Endothelial cell of umbilical vein (primary cell): ENCODE data around the gene ID1. TPM values are rescaled to one million over a fixed set of nuclear protein-coding genes. Genes with fewer than 3 reads are reported as not detected.

ENCODE experiments used
- BruUV-seq: library from RNA; stranded (reverse); fragments of 400-500 nt; replicated peaks from 2 replicates; lab custom pipeline; 2021; lab: Mats Ljungman, UMichigan
- CTCF ChIA-PET: fragments of 300-600, 350-600 bp; sonication (Branson Sonifier 250); formaldehyde crosslinking; loops from one replicate; lab custom pipeline; 2021; ENCODE audit warnings: antibody characterized with exemption, inconsistent platforms; lab: Charles Lee
- POLR2A ChIA-PET: fragments of 300-600, 350-600 bp; sonication (Branson Sonifier 250); formaldehyde crosslinking; loops from one replicate; lab custom pipeline; 2021; ENCODE audit warnings: antibody characterized with exemption, inconsistent platforms; lab: Charles Lee
- DNase-seq: peaks from one replicate; pipeline ENCODE4 v3.0.0-alpha.2; 2011; ENCODE audit warnings: low read depth, low spot score
- FAIRE-seq: peaks from 2 replicates; lab custom pipeline; 2011; peaks lifted over from hg19 to GRCh38; lab: Jason Lieb, UNC
- H2AFZ ChIP-seq: 2 replicates; pipeline ENCODE4 v1.6.0; 2012; ENCODE audit warnings: low read depth, low read length, control low read depth, inconsistent platforms
- H3K27ac ChIP-seq: 2 replicates; pipeline ENCODE4 v1.5.1; 2011; ENCODE audit warnings: low read depth, mild to moderate bottlenecking, control low read depth, low read length, moderate library complexity; ENCODE audit not compliant: insufficient read depth
- H3K27me3 ChIP-seq, 2 experiments: 2 replicates each; pipeline versions ENCODE4 v1.6.0 to v1.6.1; 2011; ENCODE audit warnings: low read length in 2 of 2, mixed read lengths in 1 of 2; ENCODE audit not compliant: control insufficient read depth in 2 of 2, insufficient read depth in 2 of 2
- H3K36me3 ChIP-seq, 2 experiments: 2 replicates in 1 of 2; 3 replicates in 1 of 2; pipeline ENCODE4 v1.5.1; 2011; ENCODE audit warnings: low read length in 2 of 2, mild to moderate bottlenecking in 1 of 2, moderate library complexity in 1 of 2; ENCODE audit not compliant: control insufficient read depth in 2 of 2, insufficient read depth in 2 of 2; ENCODE audit errors: extremely low read depth in 1 of 2
- H3K4me1 ChIP-seq: 3 replicates; pipeline ENCODE4 v1.5.1; 2011; ENCODE audit warnings: mild to moderate bottlenecking, low read length; ENCODE audit not compliant: control insufficient read depth, insufficient read depth; ENCODE audit errors: extremely low read depth
- H3K4me2 ChIP-seq: 2 replicates; pipeline ENCODE4 v1.6.1; 2011; ENCODE audit warnings: low read length, control low read depth, mixed read lengths; ENCODE audit not compliant: insufficient read depth
- H3K4me3 ChIP-seq, 3 experiments: fragments of 200-600 bp in 1 of 3; sonication (generic), shearing (Covaris generic) in 1 of 3; replicated peaks in 1 of 3; 2 replicates each; pipeline ENCODE4 v1.5.1; 2011 to 2016; ENCODE audit warnings: control low read depth in 3 of 3, low read length in 3 of 3, mild to moderate bottlenecking in 2 of 3, inconsistent platforms in 1 of 3, low read depth in 1 of 3, moderate library complexity in 1 of 3; ENCODE audit not compliant: insufficient read depth in 1 of 3
- H3K79me2 ChIP-seq: 2 replicates; pipeline ENCODE4 v1.6.0; 2012; ENCODE audit warnings: low read length, inconsistent platforms; ENCODE audit not compliant: control insufficient read depth, insufficient read depth
- H3K9ac ChIP-seq: replicated peaks from 2 replicates; pipeline ENCODE3; 2011; ENCODE audit warnings: low read length, control low read depth; ENCODE audit not compliant: insufficient read depth; ENCODE audit errors: extremely low read depth
- H3K9me1 ChIP-seq: replicated peaks from 3 replicates; pipeline ENCODE4 v1.6.0; 2011; ENCODE audit warnings: mild to moderate bottlenecking, low read length; ENCODE audit not compliant: control insufficient read depth, insufficient read depth; ENCODE audit errors: extremely low read depth
- H3K9me3 ChIP-seq: replicated peaks from 2 replicates; pipeline ENCODE4 v1.5.1; 2012; ENCODE audit warnings: low read length, inconsistent platforms; ENCODE audit not compliant: control insufficient read depth, insufficient read depth
- H4K20me1 ChIP-seq: replicated peaks from 2 replicates; pipeline ENCODE3; 2011; ENCODE audit warnings: mild to moderate bottlenecking, low read length; ENCODE audit not compliant: control insufficient read depth, insufficient read depth; ENCODE audit errors: extremely low read depth
- EZH2 ChIP-seq: IDR thresholded peaks from 2 replicates; pipeline ENCODE4 v1.6.1; 2012; ENCODE audit warnings: borderline replicate concordance, low read depth, mild to moderate bottlenecking, moderate library complexity, low read length, inconsistent platforms; ENCODE audit not compliant: severe bottlenecking
- FOS ChIP-seq: IDR thresholded peaks from 2 replicates; pipeline ENCODE4 v1.6.1; 2011; ENCODE audit warnings: mild to moderate bottlenecking, low read length, moderate library complexity, borderline replicate concordance; ENCODE audit not compliant: insufficient read depth
- GATA2 ChIP-seq: IDR thresholded peaks from 2 replicates; pipeline ENCODE4 v1.7.0; 2011; ENCODE audit warnings: low read depth, mild to moderate bottlenecking, moderate library complexity, mixed read lengths, low read length; ENCODE audit not compliant: insufficient read length, insufficient read depth
- JUN ChIP-seq: IDR thresholded peaks from 2 replicates; pipeline ENCODE4 v1.6.1; 2011; ENCODE audit warnings: borderline replicate concordance, low read depth; ENCODE audit not compliant: insufficient read length, insufficient read depth
- POLR2A ChIP-seq: IDR thresholded peaks from 2 replicates; pipeline ENCODE4 v1.6.1; 2012; ENCODE audit warnings: low read depth, mild to moderate bottlenecking, control low read depth, low read length
- POLR2AphosphoS5 ChIP-seq: IDR thresholded peaks from 2 replicates; pipeline ENCODE4 v1.6.1; 2012; ENCODE audit warnings: low read depth, mild to moderate bottlenecking, control low read depth, low read length, moderate library complexity; ENCODE audit not compliant: insufficient read depth
- dilution Hi-C: fragments of 300-500 bp; cut with MboI; formaldehyde crosslinking; loops from one replicate; pipeline ENCODE4 v1.15.0; 2019; ENCODE audit warnings: low sequenced_read_pairs; ENCODE audit not compliant: extremely low pct_ligation_motif_present
- intact Hi-C: fragments of 100-400 bp; cut with micrococcal nuclease; formaldehyde crosslinking; loops from one replicate; pipeline ENCODE4 v1.10.0; 2022
- polyA plus RNA-seq, 4 experiments: library from polyadenylated mRNA; depleted of rRNA in 3 of 4; stranded (reverse) in 3 of 4; unstranded in 1 of 4; fragments of >200 nt; gene quantifications; 2 replicates each; pipeline versions ENCODE4 v1.2.1 to v1.2.3, GENCODE V29; 2011 to 2012; ENCODE audit warnings: missing spikeins in 1 of 4
- total RNA-seq: library from RNA; stranded (reverse); gene quantifications from 2 replicates; pipeline ENCODE4 v1.2.3, GENCODE V29; 2021
- TF ChIP-seq, protein P1 (sequence below): IDR thresholded peaks from 2 replicates; pipeline ENCODE4 v1.6.1; 2011; ENCODE audit not compliant: insufficient read depth, insufficient read length
- TF ChIP-seq, protein P2 (sequence below), 2 donors: IDR thresholded peaks; 1 replicate in 1 of 2; 2 replicates in 1 of 2; pipeline ENCODE4 v1.5.1; 2011; ENCODE audit warnings: low read length in 2 of 2, mild to moderate bottlenecking in 2 of 2, moderate library complexity in 2 of 2, control low read depth in 1 of 2, inconsistent platforms in 1 of 2, low read depth in 1 of 2; ENCODE audit not compliant: insufficient read depth in 1 of 2; ENCODE audit errors: extremely low read depth in 1 of 2

ID1 gene
- total and polyA plus RNA-seq, 2 donors (not counting 3 experiments of a cell fraction or from before 2014, with no cell fraction given), result 78.9 to 152 TPM

DNA sequence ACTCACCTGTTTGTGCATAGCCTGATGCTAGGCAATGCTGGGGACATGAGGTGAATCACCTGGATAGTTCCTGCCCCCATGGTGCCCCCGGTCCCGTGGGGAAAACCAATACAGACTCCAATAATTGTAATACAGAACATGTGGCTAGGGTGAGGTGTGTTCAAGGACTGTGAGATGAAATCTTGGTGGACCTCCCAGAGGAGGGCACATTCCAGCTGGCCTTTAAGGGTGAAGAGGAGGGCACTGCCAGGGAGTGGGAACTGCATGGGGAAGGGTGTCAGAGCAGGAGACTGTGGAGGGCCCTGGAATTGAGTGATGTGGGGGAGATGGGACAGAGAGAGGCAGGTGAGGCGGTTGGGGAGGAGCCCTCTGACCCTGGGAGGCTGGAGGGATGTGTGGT, 35.2 kb downstream of the ID1 start:
- Histone ChIP-seq H3K9ac (no peak overlapping the region), H4K20me1 (no peaks in the 10 kb centered on the region), H3K79me2 (no peaks in the 10 kb centered on the region), H3K4me3 (no peak overlapping the region), H3K4me1 (no peaks in the 10 kb centered on the region), H3K36me3 (no peaks in the 10 kb centered on the region), H2AFZ (no peak overlapping the region), H3K27ac (no peak overlapping the region), H3K9me1 (no peaks in the 10 kb centered on the region), H3K9me3 (no peaks in the 10 kb centered on the region), H3K27me3 (peaks cover 5 to 10% of the 10 kb centered on the region in 2 experiments), H3K4me2 (no peak overlapping the region)
- FAIRE-seq (no peak), DNase-seq (no peak)
- no TSS peak for BruUV-seq
- ChIA-PET CTCF (interaction anchor here (1.9 to 4.3 kb wide), 3 partner anchors 22 to 84 kb away, joined by 5 to 38 read pairs (median 17); no protein-coding TSS in a partner anchor), POLR2A (no interaction called here)
- dilution Hi-C loops, result no loop called here
- intact Hi-C loops, result no loop called here
- TF ChIP-seq, protein P1, sequence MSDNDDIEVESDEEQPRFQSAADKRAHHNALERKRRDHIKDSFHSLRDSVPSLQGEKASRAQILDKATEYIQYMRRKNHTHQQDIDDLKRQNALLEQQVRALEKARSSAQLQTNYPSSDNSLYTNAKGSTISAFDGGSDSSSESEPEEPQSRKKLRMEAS, result no peak
- TF ChIP-seq POLR2AphosphoS5 (no peak), JUN (no peak), POLR2A (no peak), FOS (no peak), EZH2 (no peak), GATA2 (no peak)
- TF ChIP-seq, protein P2, sequence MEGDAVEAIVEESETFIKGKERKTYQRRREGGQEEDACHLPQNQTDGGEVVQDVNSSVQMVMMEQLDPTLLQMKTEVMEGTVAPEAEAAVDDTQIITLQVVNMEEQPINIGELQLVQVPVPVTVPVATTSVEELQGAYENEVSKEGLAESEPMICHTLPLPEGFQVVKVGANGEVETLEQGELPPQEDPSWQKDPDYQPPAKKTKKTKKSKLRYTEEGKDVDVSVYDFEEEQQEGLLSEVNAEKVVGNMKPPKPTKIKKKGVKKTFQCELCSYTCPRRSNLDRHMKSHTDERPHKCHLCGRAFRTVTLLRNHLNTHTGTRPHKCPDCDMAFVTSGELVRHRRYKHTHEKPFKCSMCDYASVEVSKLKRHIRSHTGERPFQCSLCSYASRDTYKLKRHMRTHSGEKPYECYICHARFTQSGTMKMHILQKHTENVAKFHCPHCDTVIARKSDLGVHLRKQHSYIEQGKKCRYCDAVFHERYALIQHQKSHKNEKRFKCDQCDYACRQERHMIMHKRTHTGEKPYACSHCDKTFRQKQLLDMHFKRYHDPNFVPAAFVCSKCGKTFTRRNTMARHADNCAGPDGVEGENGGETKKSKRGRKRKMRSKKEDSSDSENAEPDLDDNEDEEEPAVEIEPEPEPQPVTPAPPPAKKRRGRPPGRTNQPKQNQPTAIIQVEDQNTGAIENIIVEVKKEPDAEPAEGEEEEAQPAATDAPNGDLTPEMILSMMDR (IDR thresholded peaks at IDR 0.05; ENCODE audit: extremely low read depth in 1 of 2, insufficient read depth in 1 of 2, low read depth in 1 of 2, low read length in 2 of 2), result no peak
